ENCODE measurements around the gene MYOCD.

- TF ChIP-seq REST (tag by site-specific recombination; IDR thresholded peaks at IDR 0.05) (no peak), CTCF (tag by site-specific recombination; IDR thresholded peaks at IDR 0.05) (no peak), ZNF558 (tag by site-specific recombination; IDR thresholded peaks at IDR 0.05) (no peak)
These were observed 150.0 kb downstream of the MYOCD start for GRCh38 chr17:12815642-12816141.
